GM19099 (cell line): Measurements from ENCODE around the gene ROCK2.

ENCODE experiments used
- POLR2A ChIP-seq: IDR thresholded peaks from 3 replicates; pipeline ENCODE4 v1.6.1; 2011; ENCODE audit warnings: low read depth; ENCODE audit not compliant: insufficient read length; ENCODE audit errors: extremely low read depth

The ROCK2 gene

DNA sequence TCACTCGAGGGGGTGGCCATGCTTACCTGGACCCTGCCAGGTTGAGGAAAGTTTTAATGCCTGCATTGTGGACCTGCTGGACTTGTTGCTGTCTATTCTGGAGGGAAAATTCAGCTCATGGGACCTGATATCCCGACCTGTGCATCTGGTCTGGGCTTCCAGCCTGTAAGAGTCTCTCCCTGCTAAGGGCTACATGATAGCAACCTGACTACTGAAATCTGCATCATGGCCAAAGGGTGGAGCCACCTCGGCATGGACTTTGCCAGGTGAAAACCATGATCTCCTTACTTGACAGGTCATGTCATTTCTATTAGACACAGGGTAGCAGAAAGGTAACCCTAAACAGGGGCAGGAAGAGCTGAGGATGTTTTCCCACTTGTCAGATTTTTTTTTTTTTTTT lies 202.1 kb downstream of the ROCK2 start:
- no peak for TF ChIP-seq POLR2A

GRCh38 chr2:11141319-11141718 lies 203.1 kb downstream of the ROCK2 start:
- TF ChIP-seq POLR2A = no peak

DNA sequence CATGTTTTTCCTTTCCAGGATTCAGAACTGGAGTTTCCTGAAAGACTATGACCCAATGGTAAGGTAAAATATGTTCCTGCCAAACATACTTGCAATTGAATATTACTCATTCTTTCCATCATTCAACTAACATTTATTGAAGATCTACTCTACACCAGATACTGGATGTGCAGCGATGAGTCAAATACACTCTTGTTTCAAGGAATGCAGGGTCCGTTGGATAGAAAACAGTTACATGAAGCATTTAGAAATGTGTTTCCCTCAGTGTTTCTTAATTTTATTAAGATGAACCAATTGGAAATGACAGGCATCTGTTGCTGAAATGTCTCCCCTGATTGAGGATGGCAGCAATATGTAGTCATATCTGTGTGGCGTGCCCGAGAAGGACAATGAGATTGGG lies 203.9 kb downstream of the ROCK2 start:
- TF ChIP-seq POLR2A = no peak

GRCh38 chr2:11134349-11134748 lies 210.1 kb downstream of the ROCK2 start:
- no peak for TF ChIP-seq POLR2A

GRCh38 chr2:11133936-11134320 lies 210.5 kb downstream of the ROCK2 start:
- no peak for TF ChIP-seq POLR2A

DNA sequence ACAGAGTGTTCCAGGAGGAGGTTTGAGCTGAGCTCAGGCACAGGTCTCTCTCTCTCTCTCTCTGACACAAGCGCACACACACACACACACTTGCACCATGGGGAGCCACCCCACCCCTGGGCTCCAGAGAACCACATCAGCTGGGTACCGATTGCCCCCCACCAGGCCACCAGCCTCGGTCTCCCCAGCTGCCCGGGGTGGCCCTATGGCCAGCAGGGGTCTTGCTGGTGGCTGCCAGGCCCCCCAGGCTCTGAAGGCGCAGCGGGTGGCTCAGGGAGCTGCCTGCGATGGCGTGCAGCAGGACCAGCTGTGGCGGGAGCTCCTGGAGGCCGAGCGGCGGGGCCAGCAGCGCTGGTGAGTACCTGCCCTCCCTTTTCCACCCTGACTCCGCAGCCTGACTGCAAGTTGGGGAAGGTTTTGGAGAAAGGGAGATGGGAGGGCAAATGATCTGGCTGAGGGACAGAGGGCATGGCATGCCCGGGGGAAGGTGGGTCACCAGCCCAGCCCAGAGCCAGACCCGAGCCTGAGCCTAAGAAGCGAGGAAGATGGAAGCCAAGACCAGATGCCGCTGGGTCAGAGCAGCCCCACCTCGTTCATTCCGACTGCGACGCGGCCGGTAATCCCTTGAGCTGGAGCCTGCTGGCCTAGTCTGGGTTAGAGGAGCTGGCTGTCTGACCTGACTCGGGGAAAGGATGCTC lies 211.0 kb downstream of the ROCK2 start:
- no peak for TF ChIP-seq POLR2A

GRCh38 chr2:11132036-11132671 lies 212.3 kb downstream of the ROCK2 start:
- TF ChIP-seq POLR2A = no peak

DNA sequence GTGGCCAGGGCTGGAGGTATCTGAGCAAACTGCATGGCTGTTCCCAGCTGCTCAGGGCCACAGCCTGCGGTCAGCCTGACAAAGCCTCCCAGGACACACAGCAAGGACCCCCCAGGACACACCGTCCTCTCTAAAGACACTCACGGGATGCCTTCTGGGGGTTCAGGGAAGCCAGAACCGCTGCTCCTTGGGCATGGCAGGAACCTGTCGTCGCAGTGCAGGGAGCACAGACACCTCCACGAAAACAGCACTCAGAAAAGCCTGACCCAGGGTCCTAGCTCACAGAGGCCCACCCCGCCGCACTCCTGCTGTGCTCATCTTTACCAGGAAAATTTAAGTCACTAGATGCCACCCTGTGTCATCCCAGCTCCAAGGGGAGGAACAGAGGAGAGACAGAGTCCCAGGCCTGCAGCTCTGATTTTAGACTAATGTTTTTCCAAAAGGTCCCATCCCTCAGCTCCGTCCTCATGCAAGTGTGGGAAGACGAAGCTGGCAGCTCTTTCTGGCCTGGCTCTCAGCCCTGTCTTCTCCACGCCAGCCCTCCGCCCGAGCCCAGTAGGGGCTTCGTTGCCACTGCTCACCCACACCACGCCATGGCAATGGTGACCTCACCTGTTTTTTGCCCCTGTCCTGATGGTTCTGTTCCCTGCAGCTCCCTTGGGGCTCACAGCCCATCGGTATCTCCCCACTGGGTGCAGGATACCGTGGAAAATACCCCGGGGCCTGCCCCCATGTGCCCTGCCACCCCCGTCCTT lies 213.1 kb downstream of the ROCK2 start:
- no peak for TF ChIP-seq POLR2A
